Breast epithelium (tissue), 4 donors: ENCODE results near the gene GDF2. TPM values are rescaled to one million over a fixed set of nuclear protein-coding genes. Genes with fewer than 3 reads are reported as not detected.

Source experiments
- DNase-seq, 2 donors: peaks; one replicate each; pipeline ENCODE4 v3.0.0-alpha.2; 2019; ENCODE audit warnings: low spot score in 2 of 2
- H3K27ac ChIP-seq, 2 donors: fragments of 200-600 bp; sonication (generic) in 1 of 2; one replicate each; pipeline ENCODE4 v1.5.1; 2016 to 2019; ENCODE audit warnings: mild to moderate bottlenecking in 1 of 2
- H3K27me3 ChIP-seq, 2 donors: fragments of 200-600 bp; sonication (generic) in 1 of 2; one replicate each; pipeline versions ENCODE4 v1.5.1 to v1.6.0; 2017 to 2019; ENCODE audit warnings: control low read depth in 1 of 2, mild to moderate bottlenecking in 1 of 2
- H3K36me3 ChIP-seq: fragments of 200-600 bp; one replicate; pipeline ENCODE4 v1.5.1; 2019
- H3K4me1 ChIP-seq, 2 donors: fragments of 200-600 bp; sonication (generic); one replicate each; pipeline ENCODE4 v1.5.1; 2016 to 2019; ENCODE audit warnings: control low read depth in 1 of 2
- H3K4me3 ChIP-seq, 3 donors: fragments of 200-600 bp; sonication (generic); 1 replicate in 2 of 3; 2 replicates in 1 of 3; pipeline ENCODE4 v1.5.1; 2016 to 2019; ENCODE audit warnings: mild to moderate bottlenecking in 3 of 3, moderate library complexity in 2 of 3
- H3K9me3 ChIP-seq, 2 donors: fragments of 200-600 bp; sonication (generic) in 1 of 2; one replicate each; pipeline ENCODE4 v1.5.1; 2016 to 2019; ENCODE audit warnings: control low read depth in 1 of 2
- POLR2A ChIP-seq: fragments of 450-650 bp; IDR thresholded peaks from one replicate; pipeline ENCODE4 v1.6.1; 2016; ENCODE audit warnings: antibody characterized with exemption, mild to moderate bottlenecking, moderate library complexity
- POLR2AphosphoS5 ChIP-seq, 3 donors: sonication (generic); formaldehyde crosslinking; IDR thresholded peaks; one replicate each; pipeline ENCODE4 v1.6.1; 2017; ENCODE audit warnings: antibody characterized with exemption in 3 of 3
- intact Hi-C: fragments of 100-400 bp; cut with DNase I; formaldehyde crosslinking; loops from one replicate; pipeline ENCODE4 v1.15.1; 2023; ENCODE audit warnings: low total_unique reads
- total RNA-seq, 3 donors: library from RNA; depleted of rRNA; stranded (reverse); fragments of >200 nt; gene quantifications; one replicate each; pipeline ENCODE4 v1.1.0, GENCODE V29; 2016
- TF ChIP-seq, protein P1 (sequence below), 3 donors: fragments of 450-650 bp; IDR thresholded peaks; one replicate each; pipeline ENCODE4 v1.5.1; 2016 to 2017; ENCODE audit warnings: antibody characterized with exemption in 3 of 3, mild to moderate bottlenecking in 3 of 3, moderate library complexity in 3 of 3

Gene GDF2
- total RNA-seq, 3 donors from 2014 or later = not detected

DNA sequence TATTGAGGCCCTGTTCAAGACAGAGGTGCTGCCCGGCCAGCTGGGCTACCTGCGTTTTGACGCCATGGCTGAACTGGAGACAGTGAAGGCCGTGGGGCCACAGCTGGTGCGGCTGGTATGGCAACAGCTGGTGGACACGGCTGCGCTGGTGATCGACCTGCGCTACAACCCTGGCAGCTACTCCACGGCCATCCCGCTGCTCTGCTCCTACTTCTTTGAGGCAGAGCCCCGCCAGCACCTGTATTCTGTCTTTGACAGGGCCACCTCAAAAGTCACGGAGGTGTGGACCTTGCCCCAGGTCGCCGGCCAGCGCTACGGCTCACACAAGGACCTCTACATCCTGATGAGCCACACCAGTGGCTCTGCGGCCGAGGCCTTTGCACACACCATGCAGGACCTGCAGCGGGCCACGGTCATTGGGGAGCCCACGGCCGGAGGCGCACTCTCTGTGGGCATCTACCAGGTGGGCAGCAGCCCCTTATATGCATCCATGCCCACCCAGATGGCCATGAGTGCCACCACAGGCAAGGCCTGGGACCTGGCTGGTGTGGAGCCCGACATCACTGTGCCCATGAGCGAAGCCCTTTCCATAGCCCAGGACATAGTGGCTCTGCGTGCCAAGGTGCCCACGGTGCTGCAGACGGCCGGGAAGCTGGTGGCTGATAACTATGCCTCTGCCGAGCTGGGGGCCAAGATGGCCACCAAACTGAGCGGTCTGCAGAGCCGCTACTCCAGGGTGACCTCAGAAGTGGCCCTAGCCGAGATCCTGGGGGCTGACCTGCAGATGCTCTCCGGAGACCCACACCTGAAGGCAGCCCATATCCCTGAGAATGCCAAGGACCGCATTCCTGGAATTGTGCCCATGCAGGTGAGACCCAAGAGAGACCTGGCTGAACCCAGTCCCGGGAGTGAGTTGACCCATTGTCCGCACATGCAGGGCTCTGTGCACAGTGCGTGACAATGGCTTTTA lies 28.7 kb downstream of the GDF2 start:
- Histone ChIP-seq H3K9me3 (no peaks in the 10 kb centered on the region), H3K4me3 (no peak overlapping the region), H3K4me1 (no peaks in the 10 kb centered on the region), H3K27ac (no peak overlapping the region), H3K27me3 (no peaks in the 10 kb centered on the region), H3K36me3 (no peaks in the 10 kb centered on the region)
- TF ChIP-seq POLR2AphosphoS5 (IDR thresholded peaks at IDR 0.05) = no peak
- TF ChIP-seq, protein P1, sequence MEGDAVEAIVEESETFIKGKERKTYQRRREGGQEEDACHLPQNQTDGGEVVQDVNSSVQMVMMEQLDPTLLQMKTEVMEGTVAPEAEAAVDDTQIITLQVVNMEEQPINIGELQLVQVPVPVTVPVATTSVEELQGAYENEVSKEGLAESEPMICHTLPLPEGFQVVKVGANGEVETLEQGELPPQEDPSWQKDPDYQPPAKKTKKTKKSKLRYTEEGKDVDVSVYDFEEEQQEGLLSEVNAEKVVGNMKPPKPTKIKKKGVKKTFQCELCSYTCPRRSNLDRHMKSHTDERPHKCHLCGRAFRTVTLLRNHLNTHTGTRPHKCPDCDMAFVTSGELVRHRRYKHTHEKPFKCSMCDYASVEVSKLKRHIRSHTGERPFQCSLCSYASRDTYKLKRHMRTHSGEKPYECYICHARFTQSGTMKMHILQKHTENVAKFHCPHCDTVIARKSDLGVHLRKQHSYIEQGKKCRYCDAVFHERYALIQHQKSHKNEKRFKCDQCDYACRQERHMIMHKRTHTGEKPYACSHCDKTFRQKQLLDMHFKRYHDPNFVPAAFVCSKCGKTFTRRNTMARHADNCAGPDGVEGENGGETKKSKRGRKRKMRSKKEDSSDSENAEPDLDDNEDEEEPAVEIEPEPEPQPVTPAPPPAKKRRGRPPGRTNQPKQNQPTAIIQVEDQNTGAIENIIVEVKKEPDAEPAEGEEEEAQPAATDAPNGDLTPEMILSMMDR (IDR thresholded peaks at IDR 0.05) = no peak
- no peak for TF ChIP-seq POLR2A
- DNase-seq = no peak
- intact Hi-C loops = no loop called here

DNA sequence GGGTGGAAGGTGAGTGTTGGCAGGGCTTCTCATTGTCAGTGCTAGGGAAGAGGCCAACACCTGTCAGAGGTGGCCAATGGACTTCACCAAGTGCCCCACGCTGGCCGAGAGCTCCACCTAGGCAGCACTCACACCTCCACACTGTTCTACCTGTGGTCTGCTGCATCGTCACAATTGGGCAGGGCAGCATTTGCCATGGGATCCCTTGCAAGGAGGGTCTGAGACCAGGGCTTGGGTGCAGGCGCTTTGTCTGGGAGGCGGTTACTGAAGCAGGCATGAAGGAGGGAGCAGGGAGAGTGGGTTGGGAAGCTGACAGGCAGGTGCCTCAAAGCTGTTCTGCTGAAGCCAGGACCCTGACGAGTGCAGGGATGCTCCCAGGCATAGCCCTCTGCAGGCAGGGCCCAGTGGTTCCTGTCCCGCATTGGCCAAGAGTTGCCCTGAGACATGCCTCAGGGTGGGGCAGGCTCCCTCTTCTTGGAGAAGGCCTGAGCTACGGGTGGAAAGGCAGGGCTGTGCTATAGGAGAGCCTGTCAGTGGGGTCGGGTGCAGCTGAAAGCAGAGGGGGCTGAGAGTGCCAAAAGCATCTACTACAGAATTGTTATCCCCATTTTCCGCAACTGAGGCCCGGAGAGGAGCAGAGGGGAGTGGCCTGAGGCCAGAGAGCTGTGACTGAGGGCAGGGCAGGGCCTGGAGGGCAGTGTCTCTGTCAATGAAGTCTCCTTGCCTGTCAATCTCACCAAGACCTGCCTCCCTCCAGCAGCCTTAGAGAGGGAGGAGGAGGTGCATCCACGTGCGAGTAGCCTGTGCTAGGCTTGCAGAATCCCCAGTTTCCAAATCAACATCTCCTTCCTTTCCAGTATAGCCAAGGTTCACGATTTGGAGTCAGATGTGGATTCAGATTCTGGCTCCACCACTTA lies 29.9 kb downstream of the GDF2 start:
- Histone ChIP-seq H3K4me3 (no peak overlapping the region), H3K27ac (no peak overlapping the region), H3K36me3 (no peaks in the 10 kb centered on the region), H3K9me3 (no peaks in the 10 kb centered on the region), H3K27me3 (no peaks in the 10 kb centered on the region), H3K4me1 (no peaks in the 10 kb centered on the region)
- intact Hi-C loops = no loop called here
- TF ChIP-seq POLR2AphosphoS5 (IDR thresholded peaks at IDR 0.05) = no peak
- no peak for TF ChIP-seq POLR2A
- TF ChIP-seq, protein P1 (IDR thresholded peaks at IDR 0.05) = no peak
- no peak for DNase-seq

DNA sequence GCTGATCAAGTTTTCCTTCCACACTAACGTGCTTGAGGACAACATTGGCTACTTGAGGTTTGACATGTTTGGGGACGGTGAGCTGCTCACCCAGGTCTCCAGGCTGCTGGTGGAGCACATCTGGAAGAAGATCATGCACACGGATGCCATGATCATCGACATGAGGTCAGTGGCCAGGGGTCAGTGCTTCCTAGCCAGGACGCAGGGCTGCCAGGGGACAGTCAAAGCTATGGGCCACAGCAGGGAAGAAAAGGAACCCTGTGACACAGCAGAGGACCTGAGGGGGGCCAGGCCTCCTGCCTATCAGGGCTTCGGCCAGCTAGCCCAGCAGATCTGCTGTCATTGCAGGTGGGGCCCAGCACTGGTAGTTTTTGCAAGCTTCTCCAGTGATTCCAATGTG lies 31.1 kb downstream of the GDF2 start:
- Histone ChIP-seq H3K27me3 (no peaks in the 10 kb centered on the region), H3K27ac (no peak overlapping the region), H3K4me1 (no peaks in the 10 kb centered on the region), H3K4me3 (no peak overlapping the region), H3K9me3 (no peaks in the 10 kb centered on the region), H3K36me3 (no peaks in the 10 kb centered on the region)
- no peak for DNase-seq
- TF ChIP-seq POLR2AphosphoS5 (IDR thresholded peaks at IDR 0.05) = no peak
- intact Hi-C loops = no loop called here

DNA sequence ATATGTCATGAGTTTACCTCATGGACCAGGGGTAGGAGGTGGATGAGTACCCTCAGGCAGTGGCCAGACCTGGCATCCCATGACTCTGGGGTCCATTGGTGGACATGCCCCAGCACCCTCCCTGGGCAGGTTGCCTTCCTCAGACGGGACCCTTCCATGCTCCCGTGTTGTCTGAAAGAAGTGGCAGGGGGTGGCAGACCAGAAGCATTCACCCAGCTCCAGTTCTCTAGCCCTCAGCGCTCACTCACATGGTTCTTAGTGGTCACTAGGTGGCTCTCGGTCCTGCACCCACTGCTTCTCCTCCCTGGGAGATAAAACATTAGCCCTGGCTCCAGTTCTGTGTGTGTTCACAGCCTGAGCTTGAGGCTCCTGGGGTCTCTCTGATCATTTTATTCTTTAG lies 31.9 kb downstream of the GDF2 start:
- no peak overlapping the region for H3K27ac ChIP-seq
- H3K4me3 ChIP-seq = no peak overlapping the region
- H3K9me3 ChIP-seq = no peaks in the 10 kb centered on the region
- no peak for DNase-seq
- intact Hi-C loops = no loop called here
- no peaks in the 10 kb centered on the region for H3K36me3 ChIP-seq
- no peaks in the 10 kb centered on the region for H3K4me1 ChIP-seq
- H3K27me3 ChIP-seq = no peaks in the 10 kb centered on the region
- TF ChIP-seq, protein P1 (IDR thresholded peaks at IDR 0.05) = no peak
- TF ChIP-seq POLR2A = no peak
- TF ChIP-seq POLR2AphosphoS5 (IDR thresholded peaks at IDR 0.05) = no peak

DNA sequence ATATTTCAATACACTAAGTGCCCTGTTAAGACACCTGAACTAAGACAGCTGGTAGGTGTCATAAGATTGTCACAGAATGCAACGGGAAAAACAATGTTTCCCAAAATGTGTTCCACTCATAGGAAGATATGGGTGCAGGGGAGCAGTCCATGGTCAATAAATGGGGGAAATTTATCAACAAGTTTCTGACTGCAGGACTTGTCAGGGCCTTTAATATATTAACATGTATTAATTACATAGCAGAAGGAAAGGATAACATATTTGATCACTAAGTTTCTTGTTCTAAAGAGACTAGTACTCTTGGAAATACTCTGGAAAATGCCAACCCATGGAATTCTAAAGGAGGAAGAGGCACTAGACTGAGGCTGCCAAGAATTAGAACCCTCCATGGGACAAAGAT lies 32.6 kb downstream of the GDF2 start:
- Histone ChIP-seq H3K27me3 (no peaks in the 10 kb centered on the region), H3K27ac (no peak overlapping the region), H3K9me3 (no peaks in the 10 kb centered on the region), H3K4me3 (no peak overlapping the region), H3K36me3 (no peaks in the 10 kb centered on the region), H3K4me1 (no peaks in the 10 kb centered on the region)
- TF ChIP-seq, protein P1 (IDR thresholded peaks at IDR 0.05) = no peak
- TF ChIP-seq POLR2A (no peak), POLR2AphosphoS5 (IDR thresholded peaks at IDR 0.05) (no peak)
- intact Hi-C loops = no loop called here
- DNase-seq = no peak
